Bronchus fibroblast of lung (primary cell): ENCODE data around the gene FOXO4. TPM values are rescaled to one million over a fixed set of nuclear protein-coding genes. Genes with fewer than 3 reads are reported as not detected.

Experiments used
- total RNA-seq: library from RNA; depleted of rRNA; stranded (reverse); fragments of >200 nt; gene quantifications from 2 replicates; pipeline ENCODE4 v1.2.3, GENCODE V29; 2015

FOXO4 gene
- 2.4 and 2.9 TPM in 2 replicates for total RNA-seq

GRCh38 chrX:71095555-71095980 lies at the start of gene FOXO4:
Gene FOXO4, plus strand, starts transcription at chrX:71095851. Its CDS starts 678 bp downstream, at chrX:71096529.

GRCh38 chrX:71068044-71068918 lies 27.4 kb upstream of the FOXO4 start, which contains the start of gene SNX12:
Gene SNX12, minus strand, starts transcription at chrX:71068334. Its CDS starts 28 bp downstream, at chrX:71068306.

GRCh38 chrX:71106427-71106826 lies 10.8 kb downstream of the FOXO4 start, which contains the start of gene CXorf65:
Gene CXorf65, minus strand, starts transcription at chrX:71106740. Its CDS starts 184 bp downstream, at chrX:71106556.

DNA sequence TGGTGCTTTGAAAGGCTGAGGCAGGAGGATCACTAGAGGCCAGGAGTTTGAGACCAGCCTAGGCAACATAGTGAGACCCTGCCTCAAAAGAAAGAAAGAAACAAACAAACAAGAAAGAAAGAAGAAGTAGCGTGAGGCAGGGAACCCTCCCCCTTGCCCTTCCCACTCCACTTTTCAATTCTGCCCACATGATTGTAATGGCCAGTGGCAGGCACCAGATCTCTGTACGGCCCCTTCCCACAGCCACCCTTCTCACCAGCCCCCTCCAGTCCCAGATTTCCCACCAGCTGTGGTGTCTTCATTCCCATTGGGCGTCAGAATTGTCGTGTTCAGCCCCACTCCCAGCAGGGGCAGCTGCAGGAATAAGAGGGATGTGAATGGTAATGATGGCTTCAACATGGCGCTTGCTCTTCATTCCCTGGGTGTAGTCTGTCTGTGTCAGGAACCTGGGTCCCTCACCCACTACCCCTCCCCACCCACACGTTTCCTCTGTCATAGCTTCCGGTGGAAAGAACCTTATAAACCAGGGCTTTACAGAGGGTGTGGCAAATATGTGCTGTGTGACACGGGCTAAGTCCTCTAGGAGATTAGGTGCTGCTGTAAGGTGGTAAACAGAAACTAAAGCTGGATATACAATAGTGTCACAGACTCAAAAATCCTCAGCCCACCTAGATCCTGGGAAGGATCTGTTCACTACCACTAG lies 15.6 kb downstream of the FOXO4 start, which contains the start of gene IL2RG:
TSS of gene IL2RG (minus strand) at position 437 of the 703 bp plus-strand sequence. CDS start at position 399, 38 bp downstream.

DNA sequence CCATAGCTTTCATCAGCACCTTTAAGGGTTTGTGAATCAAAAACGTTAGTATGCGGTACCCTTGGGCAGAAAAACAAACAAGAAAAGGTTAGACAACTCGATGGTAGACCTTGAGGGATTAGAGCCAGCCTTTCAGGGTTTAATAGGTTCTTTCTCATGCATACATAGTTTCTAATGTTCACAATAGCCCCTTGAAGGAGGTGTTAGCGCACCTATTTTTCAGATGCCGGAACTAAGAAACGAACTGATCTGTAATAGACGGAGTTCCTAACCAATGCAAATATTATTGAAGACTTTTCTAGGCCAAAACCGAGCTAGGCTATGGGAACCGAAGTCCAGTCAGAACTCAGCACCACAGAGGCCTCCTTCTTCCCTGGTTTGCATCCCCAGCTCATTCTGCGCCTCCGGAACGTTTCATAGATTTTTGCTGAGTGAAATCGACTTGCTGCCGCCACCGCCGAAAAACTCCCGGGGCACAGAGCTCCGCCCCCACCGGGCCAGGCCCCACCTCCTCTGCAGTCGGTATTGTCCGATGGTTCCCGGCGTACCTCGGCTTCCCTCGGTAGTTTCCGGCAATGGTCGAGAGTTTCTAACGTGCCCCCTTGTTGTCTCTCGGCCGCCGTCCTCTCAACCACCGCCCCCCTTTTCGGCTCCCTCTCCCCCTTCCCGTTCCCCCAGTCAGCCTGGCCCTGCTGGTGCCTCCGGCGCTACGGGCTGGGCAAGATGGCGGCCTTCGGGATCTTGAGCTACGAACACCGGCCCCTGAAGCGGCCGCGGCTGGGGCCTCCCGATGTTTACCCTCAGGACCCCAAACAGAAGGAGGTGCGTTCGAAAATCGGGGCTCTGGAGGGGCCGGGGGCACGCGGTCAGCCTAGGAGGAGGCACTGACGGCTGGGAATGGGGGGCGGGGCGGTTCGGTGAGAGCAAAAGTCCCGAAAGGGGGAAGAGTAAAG lies 22.7 kb downstream of the FOXO4 start, which contains the start of gene MED12:
TSS of gene MED12 (plus strand) at position 565 of the 953 bp plus-strand sequence. CDS start at position 724, 159 bp downstream.

DNA sequence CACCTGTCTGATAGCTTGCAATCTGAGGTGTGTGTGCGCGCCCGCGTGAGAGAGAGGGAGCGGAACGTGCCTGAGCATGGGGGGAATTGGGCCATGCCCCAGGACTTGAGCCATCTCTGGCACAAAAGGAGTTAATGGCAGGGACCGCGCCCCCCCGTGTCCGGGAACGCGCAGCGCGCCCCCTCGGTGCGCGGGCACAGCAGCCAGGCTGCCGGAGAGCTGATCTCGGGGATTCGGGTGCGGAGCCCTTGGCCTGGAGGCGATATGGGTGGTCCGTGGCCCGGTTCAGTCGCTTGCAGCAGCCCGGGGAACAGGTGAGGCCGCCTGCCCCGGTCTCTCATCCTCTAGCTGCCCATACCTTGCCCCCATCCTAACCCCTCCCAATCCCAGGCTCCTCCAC lies 49.0 kb downstream of the FOXO4 start, which contains the start of gene NLGN3:
TSS of gene NLGN3 (plus strand) at position 191 of the 400 bp plus-strand sequence. CDS start 2,909 bp downstream, outside the sequence.

Other genes starting within 250 kb of the FOXO4 start
- gene TEX11, start 187.1 kb upstream of the FOXO4 start, total RNA-seq, result not detected in 2 replicates
- gene SLC7A3, start 164.8 kb upstream of the FOXO4 start, total RNA-seq, result 0.15 and 0.50 TPM in 2 replicates
- gene SNX12, start 27.5 kb upstream of the FOXO4 start, total RNA-seq, result 38.5 and 39.7 TPM in 2 replicates
- not detected in 2 replicates for gene CXorf65, start 10.9 kb downstream of the FOXO4 start, total RNA-seq
- gene IL2RG, start 15.7 kb downstream of the FOXO4 start, total RNA-seq, result not detected in 2 replicates
- 14.4 and 15.8 TPM in 2 replicates for gene MED12, start 22.7 kb downstream of the FOXO4 start, total RNA-seq
- gene NLGN3, start 49.0 kb downstream of the FOXO4 start, total RNA-seq, result 1.2 and 1.5 TPM in 2 replicates
- gene GJB1, start 127.4 kb downstream of the FOXO4 start, total RNA-seq, result not detected in 2 replicates
- 13.6 and 15.3 TPM in 2 replicates for gene ZMYM3, start 158.3 kb downstream of the FOXO4 start, total RNA-seq
- gene NONO, start 187.8 kb downstream of the FOXO4 start, total RNA-seq, result 333 and 336 TPM in 2 replicates
- 0.30 and 3.4 TPM in 2 replicates for gene ITGB1BP2, start 205.9 kb downstream of the FOXO4 start, total RNA-seq